ENCODE results near the gene LEPROT.

- TF ChIP-seq CTCF (IDR thresholded peaks at IDR 0.05; ENCODE audit: borderline replicate concordance, extremely low read depth, low read length, poor library complexity, severe bottlenecking) (no peak), EZH2 (IDR thresholded peaks at IDR 0.05; ENCODE audit: borderline replicate concordance, low read depth, low read length, severe bottlenecking) (no peak)
These were observed 3.7 kb upstream of the LEPROT start for GRCh38 chr1:65416767-65417166.

Measured in DND-41 (cell line).